Gastroesophageal sphincter (tissue), 3 donors: ENCODE results near the gene CHTOP.

Experiments used
- EP300 ChIP-seq: sonication (generic); formaldehyde crosslinking; IDR thresholded peaks from one replicate; pipeline ENCODE4 v1.6.1; 2017; ENCODE audit warnings: antibody characterized with exemption, mild to moderate bottlenecking
- TF ChIP-seq, protein P1 (sequence below), 4 experiments: fragments of 200-600 bp in 2 of 4; fragments of 450-650 bp in 2 of 4; sonication (generic) in 1 of 4; IDR thresholded peaks; one replicate each; pipeline ENCODE4 v1.5.1; 2017 to 2019; ENCODE audit warnings: antibody characterized with exemption in 4 of 4, mild to moderate bottlenecking in 2 of 4, moderate library complexity in 2 of 4

DNA sequence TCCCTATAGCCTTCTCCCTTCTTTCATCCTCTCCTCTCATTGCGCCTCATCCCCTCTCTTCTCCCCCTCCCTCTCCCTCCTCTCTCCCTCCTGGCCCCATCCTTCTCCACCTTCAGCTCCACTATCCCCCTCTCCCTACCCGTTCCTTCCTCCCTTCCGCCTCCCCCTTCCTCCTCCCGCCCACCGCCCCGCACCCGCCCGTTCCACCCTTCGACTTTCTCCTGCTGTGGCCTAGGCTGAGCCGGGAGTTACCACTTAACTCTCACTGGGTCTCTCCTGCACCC, 46.2 kb downstream of the CHTOP start:
- TF ChIP-seq, protein P1, sequence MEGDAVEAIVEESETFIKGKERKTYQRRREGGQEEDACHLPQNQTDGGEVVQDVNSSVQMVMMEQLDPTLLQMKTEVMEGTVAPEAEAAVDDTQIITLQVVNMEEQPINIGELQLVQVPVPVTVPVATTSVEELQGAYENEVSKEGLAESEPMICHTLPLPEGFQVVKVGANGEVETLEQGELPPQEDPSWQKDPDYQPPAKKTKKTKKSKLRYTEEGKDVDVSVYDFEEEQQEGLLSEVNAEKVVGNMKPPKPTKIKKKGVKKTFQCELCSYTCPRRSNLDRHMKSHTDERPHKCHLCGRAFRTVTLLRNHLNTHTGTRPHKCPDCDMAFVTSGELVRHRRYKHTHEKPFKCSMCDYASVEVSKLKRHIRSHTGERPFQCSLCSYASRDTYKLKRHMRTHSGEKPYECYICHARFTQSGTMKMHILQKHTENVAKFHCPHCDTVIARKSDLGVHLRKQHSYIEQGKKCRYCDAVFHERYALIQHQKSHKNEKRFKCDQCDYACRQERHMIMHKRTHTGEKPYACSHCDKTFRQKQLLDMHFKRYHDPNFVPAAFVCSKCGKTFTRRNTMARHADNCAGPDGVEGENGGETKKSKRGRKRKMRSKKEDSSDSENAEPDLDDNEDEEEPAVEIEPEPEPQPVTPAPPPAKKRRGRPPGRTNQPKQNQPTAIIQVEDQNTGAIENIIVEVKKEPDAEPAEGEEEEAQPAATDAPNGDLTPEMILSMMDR (IDR thresholded peaks at IDR 0.05), result no peak
- no peak for TF ChIP-seq EP300
